ENCODE measurements around the gene YJEFN3. TPM values are rescaled to one million over a fixed set of nuclear protein-coding genes. Genes with fewer than 3 reads are reported as not detected.
A peak's percentile ranks its signal among the peaks of the same experiment; 100 is the strongest.

Gene YJEFN3
- total and polyA plus RNA-seq, 4 donors = 0.75 to 60.1 (median 5.5) TPM

- WGBS, 2 donors = 91% methylated on average over 30 of the region's 30 CpGs
Measured at GRCh38 chr19:19495614-19496603, 32.8 kb upstream of the YJEFN3 start.

GRCh38 chr19:19498255-19498991, 30.3 kb upstream of the YJEFN3 start:
- Histone ChIP-seq H3K36me3 (ENCODE audit: control insufficient read depth in 1 of 2, insufficient read depth in 2 of 2, low read length in 1 of 2) (peaks cover 0 to 10% of the 10 kb centered on the region in 2 donors), H3K4me3 (ENCODE audit: low read length in 2 of 2) (no peak overlapping the region), H3K9me3 (ENCODE audit: control insufficient read depth, low read length) (no peaks in the 10 kb centered on the region), H3K27me3 (ENCODE audit: control insufficient read depth in 1 of 2, insufficient read depth in 2 of 2, low read length in 1 of 2) (no peaks in the 10 kb centered on the region), H3K27ac (ENCODE audit: low read depth in 1 of 2, low read length in 2 of 2) (no peak overlapping the region), H3K4me1 (ENCODE audit: control insufficient read depth in 1 of 2, insufficient read depth in 2 of 2, low read length in 2 of 2) (no peaks in the 10 kb centered on the region)
- WGBS, 2 donors = 92 to 93% methylated on average over 33 of the region's 33 CpGs
- intact Hi-C loops (cut with DNase I) = no loop called here
- ATAC-seq (ENCODE audit: low FRiP score) (no peak), DNase-seq (peak in 1 of 2 donors; percentile 73)

More at GRCh38 chr19:19495614-19496603, 32.8 kb upstream of the YJEFN3 start:
- DNase-seq = no peak
- H3K9me3 ChIP-seq (ENCODE audit: control insufficient read depth, low read length) = no peaks in the 10 kb centered on the region
- intact Hi-C loops (cut with DNase I) = no loop called here
- no peak for ATAC-seq (ENCODE audit: low FRiP score)
- H3K36me3 ChIP-seq (ENCODE audit: control insufficient read depth in 1 of 2, insufficient read depth in 2 of 2, low read length in 1 of 2) = peaks cover 0 to 5% of the 10 kb centered on the region in 2 donors
- H3K27ac ChIP-seq (ENCODE audit: low read depth in 1 of 2, low read length in 2 of 2) = no peak overlapping the region
- H3K4me1 ChIP-seq (ENCODE audit: control insufficient read depth in 1 of 2, insufficient read depth in 2 of 2, low read length in 2 of 2) = no peaks in the 10 kb centered on the region
- H3K4me3 ChIP-seq (ENCODE audit: low read length in 2 of 2) = no peak overlapping the region
- no peaks in the 10 kb centered on the region for H3K27me3 ChIP-seq (ENCODE audit: control insufficient read depth in 1 of 2, insufficient read depth in 2 of 2, low read length in 1 of 2)

- intact Hi-C loops (cut with DNase I) = no loop called here
- DNase-seq (no peak), ATAC-seq (ENCODE audit: low FRiP score) (no peak)
- no peaks in the 10 kb centered on the region for H3K27me3 ChIP-seq (ENCODE audit: control insufficient read depth in 1 of 2, insufficient read depth in 2 of 2, low read length in 1 of 2)
- no peak overlapping the region for H3K4me3 ChIP-seq (ENCODE audit: low read length in 2 of 2)
- WGBS, 2 donors = 88% methylated on average over 18 of the region's 18 CpGs
- no peak overlapping the region for H3K27ac ChIP-seq (ENCODE audit: low read depth in 1 of 2, low read length in 2 of 2)
- peaks cover 0 to 10% of the 10 kb centered on the region in 2 donors for H3K36me3 ChIP-seq (ENCODE audit: control insufficient read depth in 1 of 2, insufficient read depth in 2 of 2, low read length in 1 of 2)
- H3K9me3 ChIP-seq (ENCODE audit: control insufficient read depth, low read length) = no peaks in the 10 kb centered on the region
- no peaks in the 10 kb centered on the region for H3K4me1 ChIP-seq (ENCODE audit: control insufficient read depth in 1 of 2, insufficient read depth in 2 of 2, low read length in 2 of 2)
Measured at GRCh38 chr19:19499272-19499995, 29.3 kb upstream of the YJEFN3 start.

DNA sequence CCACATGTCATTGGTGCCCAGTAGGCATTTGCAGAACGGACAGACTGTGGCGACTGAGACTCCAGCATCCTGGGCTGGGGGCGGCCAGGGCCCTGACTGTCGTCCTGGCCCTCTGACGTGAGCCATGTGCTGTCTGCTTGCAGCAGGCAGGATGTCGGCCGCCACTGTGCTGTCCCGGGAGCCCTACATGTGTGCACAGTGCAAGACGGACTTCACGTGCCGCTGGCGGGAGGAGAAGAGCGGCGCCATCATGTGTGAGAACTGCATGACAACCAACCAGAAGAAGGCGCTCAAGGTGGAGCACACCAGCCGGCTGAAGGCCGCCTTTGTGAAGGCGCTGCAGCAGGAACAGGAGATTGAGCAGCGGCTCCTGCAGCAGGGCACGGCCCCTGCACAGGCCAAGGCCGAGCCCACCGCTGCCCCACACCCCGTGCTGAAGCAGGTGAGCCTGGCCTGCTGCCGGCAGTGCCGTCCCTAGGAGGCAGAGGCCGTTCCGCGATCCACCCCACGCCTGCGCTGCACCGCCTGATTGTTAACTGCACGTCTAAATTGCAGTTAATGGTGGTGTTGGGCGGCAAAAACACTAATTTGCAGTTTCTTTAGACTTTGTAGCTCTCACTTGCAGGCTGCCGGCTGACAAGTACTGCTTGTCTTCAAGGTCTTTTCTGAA, 27.6 kb upstream of the YJEFN3 start:
- Histone ChIP-seq H3K27me3 (ENCODE audit: control insufficient read depth in 1 of 2, insufficient read depth in 2 of 2, low read length in 1 of 2) (no peaks in the 10 kb centered on the region), H3K4me3 (ENCODE audit: low read length in 2 of 2) (no peak overlapping the region), H3K27ac (ENCODE audit: low read depth in 1 of 2, low read length in 2 of 2) (no peak overlapping the region), H3K4me1 (ENCODE audit: control insufficient read depth in 1 of 2, insufficient read depth in 2 of 2, low read length in 2 of 2) (no peaks in the 10 kb centered on the region), H3K9me3 (ENCODE audit: control insufficient read depth, low read length) (no peaks in the 10 kb centered on the region), H3K36me3 (ENCODE audit: control insufficient read depth in 1 of 2, insufficient read depth in 2 of 2, low read length in 1 of 2) (peaks cover 0 to 10% of the 10 kb centered on the region in 2 donors)
- intact Hi-C loops (cut with DNase I) = no loop called here
- ATAC-seq (ENCODE audit: low FRiP score) = no peak
- 88 to 89% methylated on average over 31 to 34 of the region's 34 CpGs for WGBS, 2 donors
- no peak for DNase-seq

- intact Hi-C loops (cut with DNase I) = no loop called here
- no peak for DNase-seq
- no peaks in the 10 kb centered on the region for H3K27me3 ChIP-seq (ENCODE audit: control insufficient read depth in 1 of 2, insufficient read depth in 2 of 2, low read length in 1 of 2)
- no peak overlapping the region for H3K4me3 ChIP-seq (ENCODE audit: low read length in 2 of 2)
- H3K9me3 ChIP-seq (ENCODE audit: control insufficient read depth, low read length) = no peaks in the 10 kb centered on the region
- no peak overlapping the region for H3K27ac ChIP-seq (ENCODE audit: low read depth in 1 of 2, low read length in 2 of 2)
- H3K36me3 ChIP-seq (ENCODE audit: control insufficient read depth in 1 of 2, insufficient read depth in 2 of 2, low read length in 1 of 2) = peaks cover 0 to 10% of the 10 kb centered on the region in 2 donors
- ATAC-seq (ENCODE audit: low FRiP score) = no peak
- WGBS, 2 donors = 92 to 95% methylated on average over 26 of the region's 26 CpGs
- no peaks in the 10 kb centered on the region for H3K4me1 ChIP-seq (ENCODE audit: control insufficient read depth in 1 of 2, insufficient read depth in 2 of 2, low read length in 2 of 2)
Measured at GRCh38 chr19:19501798-19502197, 26.9 kb upstream of the YJEFN3 start.

DNA sequence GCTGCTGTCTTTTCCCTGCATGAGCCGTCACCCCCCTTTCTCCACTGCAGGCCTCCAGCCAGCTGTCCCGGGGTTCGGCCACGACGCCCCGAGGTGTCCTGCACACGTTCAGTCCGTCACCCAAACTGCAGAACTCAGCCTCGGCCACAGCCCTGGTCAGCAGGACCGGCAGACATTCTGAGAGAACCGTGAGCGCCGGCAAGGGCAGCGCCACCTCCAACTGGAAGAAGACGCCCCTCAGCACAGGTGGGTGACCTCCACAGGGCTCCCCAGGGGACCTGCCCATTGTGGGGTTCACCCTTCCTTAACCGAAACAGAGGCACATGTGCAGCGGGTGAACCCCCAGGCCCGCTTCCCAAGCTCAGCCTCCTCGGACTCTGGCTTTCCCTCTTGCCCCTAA, 26.4 kb upstream of the YJEFN3 start:
- WGBS, 2 donors = 92 to 93% methylated on average over 19 of the region's 19 CpGs
- no peak overlapping the region for H3K4me3 ChIP-seq (ENCODE audit: low read length in 2 of 2)
- H3K27me3 ChIP-seq (ENCODE audit: control insufficient read depth in 1 of 2, insufficient read depth in 2 of 2, low read length in 1 of 2) = no peaks in the 10 kb centered on the region
- no peaks in the 10 kb centered on the region for H3K9me3 ChIP-seq (ENCODE audit: control insufficient read depth, low read length)
- DNase-seq (no peak), ATAC-seq (ENCODE audit: low FRiP score) (no peak)
- peaks cover 0 to 10% of the 10 kb centered on the region in 2 donors for H3K36me3 ChIP-seq (ENCODE audit: control insufficient read depth in 1 of 2, insufficient read depth in 2 of 2, low read length in 1 of 2)
- intact Hi-C loops (cut with DNase I) = no loop called here
- no peak overlapping the region for H3K27ac ChIP-seq (ENCODE audit: low read depth in 1 of 2, low read length in 2 of 2)
- no peaks in the 10 kb centered on the region for H3K4me1 ChIP-seq (ENCODE audit: control insufficient read depth in 1 of 2, insufficient read depth in 2 of 2, low read length in 2 of 2)

DNA sequence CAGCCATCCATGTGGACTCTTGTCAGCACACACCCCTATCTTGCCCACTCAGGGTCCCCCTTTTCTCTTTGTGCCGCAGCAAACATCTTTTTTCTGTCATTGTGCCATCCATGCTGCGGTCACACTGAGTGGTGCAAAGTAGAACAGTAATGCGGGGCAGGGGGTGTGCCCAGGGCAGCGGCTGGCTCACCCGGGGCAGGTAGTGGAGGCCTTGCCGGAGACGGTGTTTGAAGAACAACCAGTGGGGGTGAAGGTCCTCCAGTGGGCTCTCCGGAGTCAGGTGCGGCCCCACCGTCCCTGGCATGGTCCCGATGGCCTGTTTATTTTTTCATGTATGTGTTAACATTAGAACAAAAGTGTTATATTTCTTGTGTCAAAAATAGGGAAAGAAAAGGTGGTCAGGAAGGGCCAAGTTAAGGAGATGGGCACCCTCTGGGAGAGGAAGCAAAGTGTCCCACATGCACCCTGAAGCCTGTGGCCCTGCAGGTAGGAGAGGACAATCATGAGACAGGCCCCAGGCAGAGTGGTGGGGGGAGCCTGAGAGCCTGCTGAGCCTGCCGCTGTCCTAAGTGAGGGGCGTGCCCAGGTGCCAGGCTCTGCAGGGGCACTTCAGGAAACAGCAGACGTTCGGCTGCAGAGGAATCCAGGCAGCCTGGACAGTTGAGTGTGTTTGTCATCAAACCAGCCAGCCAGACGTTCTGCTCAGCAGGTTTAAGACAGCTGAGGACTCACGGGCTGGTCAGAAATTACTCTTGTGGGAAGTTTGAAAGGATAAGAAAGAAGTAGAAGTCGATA, 25.7 kb upstream of the YJEFN3 start:
- intact Hi-C loops (cut with DNase I) = no loop called here
- Histone ChIP-seq H3K4me1 (ENCODE audit: control insufficient read depth in 1 of 2, insufficient read depth in 2 of 2, low read length in 2 of 2) (no peaks in the 10 kb centered on the region), H3K4me3 (ENCODE audit: low read length in 2 of 2) (no peak overlapping the region), H3K27me3 (ENCODE audit: control insufficient read depth in 1 of 2, insufficient read depth in 2 of 2, low read length in 1 of 2) (no peaks in the 10 kb centered on the region), H3K36me3 (ENCODE audit: control insufficient read depth in 1 of 2, insufficient read depth in 2 of 2, low read length in 1 of 2) (peaks cover 0 to 10% of the 10 kb centered on the region in 2 donors), H3K9me3 (ENCODE audit: control insufficient read depth, low read length) (no peaks in the 10 kb centered on the region), H3K27ac (ENCODE audit: low read depth in 1 of 2, low read length in 2 of 2) (no peak overlapping the region)
- no peak for ATAC-seq (ENCODE audit: low FRiP score)
- 80 to 85% methylated on average over 18 of the region's 18 CpGs for WGBS, 2 donors
- no peak for DNase-seq

Measured in aorta (tissue), 5 donors.